Hepatocyte (in vitro differentiated cells): ENCODE measurements around the gene SBF2.

Experiments
- CTCF ChIP-seq: fragments of 200-600 bp; sonication (generic); IDR thresholded peaks from 2 replicates; pipeline ENCODE4 v1.5.1; 2016; ENCODE audit warnings: antibody characterized with exemption, mild to moderate bottlenecking; ENCODE audit not compliant: poor library complexity
- EZH2 ChIP-seq: fragments of 200-600 bp; sonication (generic); IDR thresholded peaks from 2 replicates; pipeline ENCODE4 v1.6.1; 2016; ENCODE audit warnings: antibody characterized with exemption, mild to moderate bottlenecking, borderline replicate concordance

- TF ChIP-seq CTCF (no peak), EZH2 (no peak)
Observed at GRCh38 chr11:9821008-9821752, 472.8 kb downstream of the SBF2 start.
